T-helper 9 cell (primary cell): Measurements from ENCODE around the gene NELFB.
"Not testable (repeated sequence)": the region's sequence is repeated elsewhere in the genome, so short reads cannot be mapped to it uniquely, and the experiment has no call there.

Experiments
- DNase-seq: peaks from one replicate; pipeline ENCODE4 v3.0.0-alpha.2; 2020

Gene NELFB

DNA sequence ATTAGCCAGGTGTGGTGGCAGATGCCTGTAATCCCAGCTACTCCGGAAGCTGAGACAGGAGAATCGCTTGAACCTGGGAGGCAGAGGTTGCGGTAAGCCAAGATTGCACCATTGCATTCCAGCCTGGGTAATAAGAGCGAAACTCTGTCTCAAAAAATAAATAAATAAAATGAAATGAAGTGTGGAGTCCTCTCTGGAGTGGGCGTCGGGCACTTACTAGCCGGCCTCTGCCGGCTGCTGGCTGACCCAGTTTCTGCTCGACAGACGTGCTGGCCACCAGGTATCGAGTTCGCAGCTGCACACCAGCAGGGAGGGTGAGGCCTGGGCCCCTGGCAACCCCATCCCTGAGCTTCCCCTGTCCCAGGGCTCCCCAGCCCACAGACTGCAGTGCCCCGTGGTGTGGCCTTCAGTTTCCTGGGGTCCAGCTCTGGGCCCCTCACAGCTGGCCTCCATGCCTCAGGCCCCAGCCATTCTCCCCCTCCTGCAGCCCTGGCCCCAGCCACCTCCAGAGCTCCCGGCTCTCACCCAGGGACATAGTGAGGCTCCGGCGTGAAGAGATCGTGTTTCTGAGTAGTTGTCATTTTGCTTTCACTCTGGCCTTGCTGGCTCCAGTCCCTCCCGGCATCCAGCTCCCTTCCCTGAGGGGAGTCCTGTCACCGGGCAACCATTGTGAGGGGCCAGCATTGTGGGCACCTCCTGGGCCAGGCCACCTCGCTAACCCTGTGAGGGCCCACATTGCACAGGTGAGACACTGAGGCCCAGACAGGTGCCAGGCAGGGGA is 7.8 kb upstream of the NELFB start:
- no peak for DNase-seq

GRCh38 chr9:137247916-137248175 is 7.3 kb upstream of the NELFB start:
- no peak for DNase-seq

GRCh38 chr9:137250329-137251193 is 4.6 kb upstream of the NELFB start:
- no peak for DNase-seq

GRCh38 chr9:137251194-137251461 is 4.0 kb upstream of the NELFB start, which contains the start of gene STPG3:
TSS of gene STPG3 (plus strand) at chr9:137251286. CDS start at chr9:137251287, 1 bp downstream.
- DNase-seq, result no peak

- DNase-seq, result no peak
Observed at GRCh38 chr9:137251490-137252268, 3.4 kb upstream of the NELFB start.

- DNase-seq, result no peak
Observed at GRCh38 chr9:137252555-137253506, 2.3 kb upstream of the NELFB start.

GRCh38 chr9:137253717-137254623 is 1.2 kb upstream of the NELFB start:
- DNase-seq, result no peak

DNA sequence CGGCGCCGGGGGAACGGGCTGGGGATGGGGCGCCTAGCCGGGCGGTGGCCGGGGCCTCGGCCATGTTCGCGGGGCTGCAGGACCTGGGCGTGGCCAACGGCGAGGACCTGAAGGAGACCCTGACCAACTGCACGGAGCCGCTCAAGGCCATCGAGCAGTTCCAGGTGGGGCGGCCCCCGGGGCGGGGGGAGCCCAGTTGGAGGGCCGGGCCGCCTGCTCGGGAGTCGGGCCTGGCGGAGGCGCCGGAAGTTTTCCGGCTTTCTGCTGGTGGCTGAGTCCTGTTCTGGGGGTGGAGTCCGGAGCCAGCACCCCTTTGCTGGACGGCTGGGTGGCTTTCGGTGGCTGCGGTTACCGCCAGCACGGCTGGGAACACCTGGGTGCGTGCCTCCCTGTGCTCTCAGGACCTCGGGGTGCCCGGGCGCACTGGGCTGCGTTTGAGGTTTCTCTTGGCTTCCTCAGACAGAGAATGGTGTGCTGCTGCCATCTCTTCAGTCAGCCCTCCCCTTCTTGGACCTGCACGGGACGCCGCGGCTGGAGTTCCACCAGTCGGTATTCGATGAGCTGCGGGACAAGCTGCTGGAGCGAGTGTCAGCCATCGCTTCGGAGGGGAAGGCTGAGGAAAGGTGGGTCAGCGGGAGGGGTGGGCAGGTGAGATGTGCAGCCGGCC is 454 bp downstream of the NELFB start:
- no peak for DNase-seq

DNA sequence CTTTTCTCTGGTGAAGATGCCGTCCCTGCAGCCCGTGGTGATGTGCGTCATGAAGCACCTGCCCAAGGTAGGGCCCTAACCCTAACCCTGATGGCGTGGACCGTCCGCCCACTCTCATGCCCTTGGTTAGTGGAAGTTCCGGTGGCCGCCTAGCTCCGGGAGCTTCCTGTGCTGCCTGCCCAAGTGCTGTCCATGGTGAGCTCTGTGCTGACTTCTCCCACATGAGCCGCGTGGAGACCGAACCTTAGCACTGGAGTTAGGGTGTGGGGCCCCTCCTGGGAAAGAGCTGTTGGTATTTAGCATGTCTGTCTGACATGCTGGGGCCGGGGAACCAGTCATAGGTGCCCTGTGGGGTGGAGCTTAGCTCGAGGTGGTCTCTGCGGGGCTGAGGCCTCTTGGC is 1.2 kb downstream of the NELFB start:
- DNase-seq, result no peak

DNA sequence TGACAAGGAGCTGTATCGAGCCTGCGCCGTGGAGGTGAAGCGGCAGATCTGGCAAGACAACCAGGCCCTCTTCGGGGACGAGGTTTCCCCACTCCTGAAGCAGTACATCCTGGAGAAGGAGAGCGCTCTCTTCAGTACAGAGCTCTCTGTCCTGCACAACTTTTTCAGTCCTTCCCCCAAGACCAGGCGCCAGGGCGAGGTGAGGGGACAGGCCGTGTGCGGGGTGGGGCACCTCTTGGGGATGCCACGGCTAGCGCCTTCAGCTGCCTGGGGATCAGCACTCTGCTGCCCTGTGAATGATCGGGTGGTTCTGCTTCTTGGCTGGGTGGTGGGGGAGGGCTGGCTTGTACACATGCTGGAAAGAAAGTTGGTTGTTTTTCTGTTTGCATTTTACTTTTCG is 1.7 kb downstream of the NELFB start:
- DNase-seq, result no peak

- DNase-seq, result not testable (repeated sequence)
Observed at GRCh38 chr9:137262173-137262908, 7.2 kb downstream of the NELFB start.

GRCh38 chr9:137262909-137263285 is 7.8 kb downstream of the NELFB start:
- DNase-seq, result no peak

GRCh38 chr9:137263506-137263905 is 8.4 kb downstream of the NELFB start:
- no peak for DNase-seq

DNA sequence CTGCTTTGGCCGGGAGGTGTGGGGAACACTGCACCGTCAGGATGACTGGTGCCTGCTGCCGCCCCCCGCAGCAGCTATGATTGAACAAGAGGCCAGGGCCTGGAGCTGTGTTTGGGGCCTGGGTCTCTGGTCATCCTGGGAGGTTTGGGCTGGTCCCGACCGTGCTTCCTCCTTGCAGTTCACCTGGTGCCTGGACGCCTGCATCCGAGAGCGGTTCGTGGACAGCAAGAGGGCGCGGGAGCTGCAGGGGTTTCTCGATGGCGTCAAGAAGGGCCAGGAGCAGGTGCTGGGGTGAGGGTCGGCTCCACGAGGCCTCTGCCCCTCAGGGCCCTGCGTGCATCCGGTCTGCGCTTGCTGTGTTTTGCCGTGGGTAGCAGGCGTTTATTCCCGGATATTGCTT is 8.9 kb downstream of the NELFB start:
- DNase-seq, result no peak

- no peak for DNase-seq
Observed at GRCh38 chr9:137265496-137266161, 10.5 kb downstream of the NELFB start.

GRCh38 chr9:137266162-137266527 is 11.0 kb downstream of the NELFB start:
- no peak for DNase-seq

DNA sequence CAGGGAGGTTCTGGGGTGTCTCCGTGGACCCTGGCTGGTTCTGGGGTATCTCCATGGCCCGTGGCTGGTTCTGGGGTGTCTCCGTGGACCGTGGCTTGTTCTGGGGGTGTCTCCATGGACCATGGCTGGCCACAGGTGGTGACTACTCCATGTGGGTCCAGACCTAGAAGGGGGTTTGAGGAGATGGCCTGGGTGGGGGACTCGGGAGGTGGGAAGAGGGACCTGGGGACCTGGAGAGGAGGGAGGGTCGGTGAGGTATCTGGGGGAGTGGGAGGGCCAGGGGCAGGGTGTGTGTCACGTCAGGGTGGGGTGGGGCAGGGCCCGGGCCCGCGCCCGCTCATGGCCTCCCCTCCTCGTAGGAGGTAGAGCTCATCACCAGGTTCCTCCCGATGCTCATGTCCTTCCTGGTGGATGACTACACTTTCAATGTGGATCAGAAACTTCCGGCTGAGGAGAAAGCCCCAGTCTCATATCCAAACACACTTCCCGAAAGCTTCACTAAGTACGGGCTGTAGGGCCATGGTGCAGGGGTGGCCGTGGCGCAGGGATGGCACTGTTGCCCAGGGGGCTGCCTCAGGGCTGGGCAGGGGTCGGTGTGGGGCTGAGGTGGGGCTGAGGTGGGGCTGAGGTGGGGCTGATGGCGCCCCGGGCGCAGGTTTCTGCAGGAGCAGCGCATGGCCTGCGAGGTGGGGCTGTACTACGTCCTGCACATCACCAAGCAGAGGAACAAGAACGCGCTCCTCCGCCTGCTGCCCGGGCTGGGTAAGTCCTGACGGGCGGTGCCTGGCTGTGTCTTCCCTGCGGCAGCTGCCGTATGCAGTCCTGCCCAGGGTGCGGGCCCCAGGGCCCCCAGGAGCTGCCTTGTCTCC is 11.7 kb downstream of the NELFB start:
- DNase-seq, result no peak

- no peak for DNase-seq
Observed at GRCh38 chr9:137267933-137268355, 12.8 kb downstream of the NELFB start.
